IMR-90 (cell line): ENCODE data around the gene TFAP2C. TPM values are rescaled to one million over a fixed set of nuclear protein-coding genes. Genes with fewer than 3 reads are reported as not detected.

Source experiments
- ATAC-seq: fragments of 200-7000 bp; cut with Tn5 transposase; 2 replicates; pipeline ENCODE4 v1.9.1; 2020; ENCODE audit warnings: low read depth, mild to moderate bottlenecking, moderate library complexity
- BruUV-seq: library from RNA; stranded (reverse); fragments of 400-500 nt; replicated peaks from 2 replicates; lab custom pipeline; 2021; lab: Mats Ljungman, UMichigan
- CTCF ChIA-PET: fragments of 300-600 bp; formaldehyde crosslinking; extraction: SDS; loops from one replicate; lab custom pipeline; 2021; ENCODE audit warnings: antibody characterized with exemption; lab: Yijun Ruan, JAX
- POLR2A ChIA-PET: fragments of 300-600 bp; sonication (Branson Sonifier 250); formaldehyde crosslinking; loops from one replicate; lab custom pipeline; 2022; ENCODE audit warnings: antibody characterized with exemption; ENCODE audit not compliant: unreplicated experiment; lab: Charles Lee
- DNase-seq: peaks from one replicate; pipeline ENCODE4 v3.0.0; 2013
- H2AFZ ChIP-seq: replicated peaks from 2 replicates; pipeline ENCODE3; 2013; ENCODE audit warnings: low read length, mild to moderate bottlenecking; ENCODE audit not compliant: poor library complexity
- H2AK5ac ChIP-seq: 2 replicates; pipeline ENCODE4 v1.6.1; 2013; ENCODE audit warnings: low read depth, low read length, inconsistent platforms
- H2AK9ac ChIP-seq: replicated peaks from 2 replicates; pipeline ENCODE3; 2013; ENCODE audit warnings: mild to moderate bottlenecking, low read depth, low read length, moderate library complexity; ENCODE audit not compliant: poor library complexity
- H2BK120ac ChIP-seq: 2 replicates; pipeline ENCODE4 v1.6.1; 2013; ENCODE audit warnings: low read depth, low read length, inconsistent platforms
- H2BK15ac ChIP-seq: 3 replicates; pipeline ENCODE4 v1.6.1; 2013; ENCODE audit warnings: low read depth, low read length, inconsistent platforms
- H2BK20ac ChIP-seq: 2 replicates; pipeline ENCODE4 v1.6.1; 2013; ENCODE audit warnings: low read depth, mild to moderate bottlenecking, inconsistent platforms, low read length, moderate library complexity
- H2BK5ac ChIP-seq: 2 replicates; pipeline ENCODE4 v1.6.1; 2013; ENCODE audit warnings: mild to moderate bottlenecking, low read depth, low read length, inconsistent platforms; ENCODE audit not compliant: poor library complexity, severe bottlenecking
- H3K14ac ChIP-seq: replicated peaks from 2 replicates; pipeline ENCODE4 v1.6.1; 2013; ENCODE audit warnings: low read depth, low read length, inconsistent platforms
- H3K18ac ChIP-seq: 2 replicates; pipeline ENCODE4 v1.6.1; 2013; ENCODE audit warnings: low read depth, low read length, control low read depth
- H3K23ac ChIP-seq: 2 replicates; pipeline ENCODE4 v1.6.1; 2013; ENCODE audit warnings: low read depth, low read length, inconsistent platforms
- H3K27ac ChIP-seq: 2 replicates; pipeline ENCODE4 v1.5.1; 2013; ENCODE audit warnings: mild to moderate bottlenecking, control low read depth, low read length; ENCODE audit not compliant: insufficient read depth
- H3K27me3 ChIP-seq: 2 replicates; pipeline ENCODE4 v1.6.1; 2013; ENCODE audit warnings: low read length; ENCODE audit not compliant: control insufficient read depth, insufficient read depth
- H3K36me3 ChIP-seq: 2 replicates; pipeline ENCODE4 v1.6.1; 2013; ENCODE audit warnings: low read length, mixed read lengths; ENCODE audit not compliant: control insufficient read depth, insufficient read depth
- H3K4ac ChIP-seq: 2 replicates; pipeline ENCODE4 v1.6.1; 2013; ENCODE audit warnings: low read depth, low read length, inconsistent platforms
- H3K4me1 ChIP-seq: 2 replicates; pipeline ENCODE4 v1.6.1; 2013; ENCODE audit warnings: low read length, mixed read lengths; ENCODE audit not compliant: control insufficient read depth, insufficient read depth
- H3K4me2 ChIP-seq: 2 replicates; pipeline ENCODE4 v1.6.1; 2013; ENCODE audit warnings: low read depth, mild to moderate bottlenecking, control low read depth, low read length, moderate library complexity
- H3K4me3 ChIP-seq: 2 replicates; pipeline ENCODE4 v1.5.1; 2013; ENCODE audit warnings: low read depth, mild to moderate bottlenecking, control low read depth, low read length, moderate library complexity; ENCODE audit not compliant: insufficient read depth
- H3K56ac ChIP-seq: 2 replicates; pipeline ENCODE4 v1.6.1; 2013; ENCODE audit warnings: low read length, inconsistent platforms; ENCODE audit not compliant: insufficient read depth; ENCODE audit errors: extremely low read depth
- H3K79me1 ChIP-seq, 2 experiments: 2 replicates each; pipeline ENCODE4 v1.6.1; 2013; ENCODE audit warnings: low read length in 2 of 2, inconsistent platforms in 1 of 2, low read depth in 1 of 2
- H3K9ac ChIP-seq: 2 replicates; pipeline ENCODE4 v1.6.1; 2013; ENCODE audit warnings: low read depth, low read length, control low read depth
- H3K9me1 ChIP-seq: 2 replicates; pipeline ENCODE4 v1.6.1; 2013; ENCODE audit warnings: low read length, inconsistent platforms; ENCODE audit not compliant: insufficient read depth
- H3K9me3 ChIP-seq: 2 replicates; pipeline ENCODE4 v1.6.1; 2013; ENCODE audit warnings: low read length; ENCODE audit not compliant: control insufficient read depth, insufficient read depth
- H4K20me1 ChIP-seq: 2 replicates; pipeline ENCODE4 v1.6.1; 2013; ENCODE audit warnings: low read length, inconsistent platforms; ENCODE audit not compliant: insufficient read depth
- H4K5ac ChIP-seq: 2 replicates; pipeline ENCODE4 v1.6.1; 2013; ENCODE audit warnings: mild to moderate bottlenecking, low read depth, low read length, control low read depth
- H4K8ac ChIP-seq, 2 experiments: 2 replicates each; pipeline ENCODE4 v1.6.1; 2013; ENCODE audit warnings: low read depth in 2 of 2, low read length in 2 of 2, control low read depth in 1 of 2, inconsistent platforms in 1 of 2
- H4K91ac ChIP-seq: 2 replicates; pipeline ENCODE4 v1.6.1; 2013; ENCODE audit warnings: low read depth, low read length, inconsistent platforms; ENCODE audit not compliant: insufficient read depth
- BHLHE40 ChIP-seq: fragments of 150-350 bp; IDR thresholded peaks from 2 replicates; pipeline ENCODE4 v1.6.1; 2016; ENCODE audit warnings: mild to moderate bottlenecking, low read depth, low read length
- MXI1 ChIP-seq: IDR thresholded peaks from 2 replicates; pipeline ENCODE4 v1.6.1; 2012; ENCODE audit warnings: low read depth, mild to moderate bottlenecking, low read length, moderate library complexity, borderline replicate concordance
- WGBS, 2 experiments: methylation state at CpG; one replicate each; pipeline versions ENCODE4 v1.1.5 to v1.1.7; 2013; ENCODE audit warnings: missing lambda C conversion rate in 2 of 2; ENCODE audit not compliant: insufficient read length in 1 of 2; ENCODE audit errors: extremely low coverage in 2 of 2; 5-methylcytosine and 5-hydroxymethylcytosine counted together
- dilution Hi-C: fragments of 300-500 bp; cut with HindIII; formaldehyde crosslinking; loops from one replicate; pipeline ENCODE4 v1.14.3; 2018; ENCODE audit warnings: low sequenced_read_pairs; ENCODE audit not compliant: unreplicated experiment
- in situ Hi-C: fragments of 300-500 bp; cut with MboI; formaldehyde crosslinking; loops from 3 replicates; pipeline ENCODE4 v1.14.3; 2019; ENCODE audit warnings: low sequenced_read_pairs, inconsistent platforms, mixed read lengths
- intact Hi-C: fragments of 100-400 bp; cut with micrococcal nuclease; formaldehyde crosslinking; loops from 2 replicates; pipeline ENCODE4 v1.10.0; 2022
- polyA plus RNA-seq, 3 experiments: library from polyadenylated mRNA; depleted of rRNA; stranded (reverse); fragments of >200 nt; gene quantifications; 2 replicates each; pipeline ENCODE4 v1.2.3, GENCODE V29; 2012; ENCODE audit warnings: low replicate concordance in 1 of 3
- total RNA-seq: library from RNA; depleted of rRNA; stranded (reverse); fragments of >200 nt; gene quantifications from 2 replicates; pipeline ENCODE4 v1.2.3, GENCODE V29; 2012

TFAP2C gene
- total and polyA plus RNA-seq, 2 of the 4 experiments (the other 2 are of a cell fraction) = under 0.01 to 0.05 TPM

DNA sequence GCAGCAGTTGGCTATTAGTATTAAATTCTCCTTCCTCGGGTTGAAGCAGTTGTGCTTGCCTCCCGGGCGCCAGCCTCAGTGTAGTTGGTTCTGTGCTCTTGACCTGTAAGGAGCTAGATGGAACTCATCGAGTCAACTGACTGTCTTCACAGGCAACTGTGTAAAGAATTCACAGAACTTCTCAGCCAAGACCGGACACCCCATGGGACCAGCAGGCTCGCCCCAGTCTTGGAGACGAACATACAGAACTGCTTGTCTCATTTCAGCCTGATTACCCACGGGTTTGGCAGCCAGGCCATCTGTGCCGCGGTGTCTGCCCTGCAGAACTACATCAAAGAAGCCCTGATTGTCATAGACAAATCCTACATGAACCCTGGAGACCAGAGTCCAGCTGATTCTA lies 8.5 kb downstream of the TFAP2C start:
- CTCF ChIA-PET = interaction anchor here (0.6 kb wide), 1 partner anchor 63 kb away, joined by 3 read pairs; no protein-coding TSS in a partner anchor
- H2BK5ac ChIP-seq = no peak overlapping the region

More for the DNA sequence above, 8.5 kb downstream of the TFAP2C start:
- Histone ChIP-seq H3K4me1 (no peaks in the 10 kb centered on the region), H3K23ac (no peak overlapping the region), H3K27me3 (peaks cover 19% of the 10 kb centered on the region), H3K56ac (no peak overlapping the region), H3K9ac (no peak overlapping the region), H4K5ac (no peak overlapping the region), H2AK5ac (no peak overlapping the region), H3K27ac (no peak overlapping the region), H4K20me1 (no peaks in the 10 kb centered on the region), H3K79me1 (no peaks in the 10 kb centered on the region), H4K91ac (no peak overlapping the region), H4K8ac (no peak overlapping the region), H3K18ac (no peak overlapping the region), H3K4ac (no peak overlapping the region), H3K14ac (no peak overlapping the region), H2AFZ (no peak overlapping the region), H2BK15ac (no peak overlapping the region), H3K4me2 (no peak overlapping the region), H2BK20ac (no peak overlapping the region), H3K9me3 (no peaks in the 10 kb centered on the region), H2BK120ac (no peak overlapping the region), H3K4me3 (no peak overlapping the region), H3K9me1 (no peaks in the 10 kb centered on the region), H2AK9ac (no peak overlapping the region), H3K36me3 (no peaks in the 10 kb centered on the region)
- no peak for TF ChIP-seq MXI1
- TF ChIP-seq BHLHE40 = no peak
- POLR2A ChIA-PET = no interaction called here
- ATAC-seq = no peak
- 62% methylated on average over 7 of the region's 10 CpGs; no CpG with 5 or more reads in 1 of the 2 experiments for WGBS, 2 experiments
- intact Hi-C loops (no loop called here), dilution Hi-C loops (no loop called here), in situ Hi-C loops (no loop called here)
- BruUV-seq = no TSS peak
- DNase-seq = no peak
